PC-3 (cell line): ENCODE data around the gene CCBE1. TPM values are rescaled to one million over a fixed set of nuclear protein-coding genes. Genes with fewer than 3 reads are reported as not detected.

ENCODE experiments used
- ATAC-seq: fragments of 200-7000 bp; cut with Tn5 transposase; 2 replicates; pipeline ENCODE4 v1.9.1; 2020; ENCODE audit warnings: mild to moderate bottlenecking, moderate library complexity
- BruUV-seq: library from RNA; stranded (reverse); fragments of 400-500 nt; replicated peaks from 2 replicates; lab custom pipeline; 2021; lab: Mats Ljungman, UMichigan
- CTCF ChIA-PET: fragments of 300-600 bp; sonication (Branson Sonifier 250); formaldehyde crosslinking; loops from one replicate; lab custom pipeline; 2022; ENCODE audit warnings: antibody characterized with exemption; lab: Charles Lee
- POLR2A ChIA-PET: fragments of 300-600 bp; sonication (Branson Sonifier 250); formaldehyde crosslinking; loops from one replicate; lab custom pipeline; 2022; ENCODE audit warnings: antibody characterized with exemption; ENCODE audit not compliant: unreplicated experiment; lab: Charles Lee
- DNase-seq: peaks from one replicate; pipeline ENCODE4 v3.0.0-alpha.2; 2015
- H2AFZ ChIP-seq: fragments of 300-600 bp; sonication (generic); 2 replicates; pipeline ENCODE4 v1.6.0; 2016; ENCODE audit warnings: antibody characterized with exemption, low read length
- H3F3A ChIP-seq: fragments of 300-600 bp; sonication (generic); one replicate; pipeline ENCODE4 v1.6.0; 2017; ENCODE audit warnings: antibody characterized with exemption, low read length, control low read depth, mild to moderate bottlenecking; ENCODE audit not compliant: unreplicated experiment
- H3K27ac ChIP-seq: fragments of 300-600 bp; sonication (generic); 2 replicates; pipeline ENCODE4 v1.5.1; 2016; ENCODE audit warnings: mild to moderate bottlenecking, low read length
- H3K27me3 ChIP-seq: fragments of 300-600 bp; sonication (generic); 2 replicates; pipeline ENCODE4 v1.6.1; 2016; ENCODE audit warnings: low read length, mixed read lengths
- H3K36me3 ChIP-seq: fragments of 300-600 bp; sonication (generic); 2 replicates; pipeline ENCODE4 v1.6.1; 2016; ENCODE audit warnings: low read depth, mixed run types, low read length, mixed read lengths
- H3K4me1 ChIP-seq: fragments of 300-600 bp; sonication (generic); 2 replicates; pipeline ENCODE4 v1.5.1; 2016; ENCODE audit warnings: low read length; ENCODE audit not compliant: insufficient read depth
- H3K4me2 ChIP-seq: fragments of 300-600 bp; sonication (generic); 2 replicates; pipeline ENCODE4 v1.6.0; 2016; ENCODE audit warnings: low read length
- H3K4me3 ChIP-seq: fragments of 300-600 bp; sonication (generic); 2 replicates; pipeline ENCODE4 v1.5.1; 2016; ENCODE audit warnings: mild to moderate bottlenecking, low read length, mixed read lengths
- H3K79me2 ChIP-seq: fragments of 300-600 bp; sonication (generic); 2 replicates; pipeline ENCODE4 v1.6.1; 2017; ENCODE audit warnings: low read length, mixed read lengths
- H3K9ac ChIP-seq: fragments of 300-600 bp; sonication (generic); 2 replicates; pipeline ENCODE4 v1.6.0; 2016; ENCODE audit warnings: mild to moderate bottlenecking, low read length
- H3K9me2 ChIP-seq: fragments of 300-600 bp; sonication (generic); replicated peaks from 2 replicates; pipeline ENCODE4 v1.6.1; 2016; ENCODE audit warnings: mixed run types, low read length, mixed read lengths
- H3K9me3 ChIP-seq: fragments of 300-600 bp; sonication (generic); 2 replicates; pipeline ENCODE4 v1.6.1; 2016; ENCODE audit warnings: low read length, mixed read lengths
- H4K20me1 ChIP-seq: fragments of 300-600 bp; sonication (generic); 2 replicates; pipeline ENCODE4 v1.6.1; 2016; ENCODE audit warnings: low read length, mixed read lengths
- CTCF ChIP-seq: fragments of 300-600 bp; sonication (generic); conservative IDR thresholded peaks from 2 replicates; pipeline ENCODE4 v1.5.1; 2017; ENCODE audit warnings: antibody characterized with exemption, low read depth, mild to moderate bottlenecking, low read length
- EZH2 ChIP-seq: fragments of 300-600 bp; sonication (generic); IDR thresholded peaks from one replicate; pipeline ENCODE4 v1.6.1; 2017; ENCODE audit warnings: antibody characterized with exemption, mild to moderate bottlenecking, low read length; ENCODE audit not compliant: unreplicated experiment
- EZH2phosphoT487 ChIP-seq: fragments of 300-600 bp; sonication (generic); IDR thresholded peaks from 2 replicates; pipeline ENCODE4 v1.6.1; 2018; ENCODE audit warnings: mild to moderate bottlenecking, antibody characterized with exemption, low read length, borderline replicate concordance
- intact Hi-C: fragments of 100-400 bp; cut with micrococcal nuclease; formaldehyde crosslinking; loops from 2 replicates; pipeline ENCODE4 v1.9.0; 2023
- total RNA-seq: library from RNA; depleted of rRNA; stranded (reverse); fragments of >200 nt; gene quantifications from 2 replicates; pipeline ENCODE4 v1.2.3, GENCODE V29; 2014

CCBE1 gene
- total RNA-seq, 1 experiment from 2014 or later: 13.9 TPM

- Histone ChIP-seq H3K27ac (no peak overlapping the region), H4K20me1 (0 out of 2 replicates have a peak, but pooled peaks cover 5% of the 10 kb centered on the region), H3K4me2 (no peak overlapping the region), H3K4me3 (no peak overlapping the region), H3K9me2 (no peaks in the 10 kb centered on the region), H3F3A (no peaks in the 10 kb centered on the region), H3K9me3 (no peaks in the 10 kb centered on the region), H3K9ac (no peak overlapping the region), H3K79me2 (no peaks in the 10 kb centered on the region; the same call in 1 of the 2 replicates), H3K4me1 (peaks cover 9% of the 10 kb centered on the region; the same call in 1 of the 2 replicates), H3K27me3 (no peaks in the 10 kb centered on the region), H3K36me3 (no peaks in the 10 kb centered on the region), H2AFZ (no peak overlapping the region)
- intact Hi-C loops: no loop called here
- ChIA-PET CTCF (no interaction called here), POLR2A (no interaction called here)
- no peak for TF ChIP-seq EZH2
- no peak for TF ChIP-seq EZH2phosphoT487
- TF ChIP-seq CTCF: no peak
- DNase-seq: no peak
- ATAC-seq: no peak
- no TSS peak for BruUV-seq
Observed at GRCh38 chr18:59553273-59553870, 143.9 kb downstream of the CCBE1 start.

GRCh38 chr18:59551902-59552635, 145.2 kb downstream of the CCBE1 start:
- TF ChIP-seq CTCF (no peak), EZH2phosphoT487 (no peak), EZH2 (no peak)
- no peaks in the 10 kb centered on the region for H3K9me2 ChIP-seq
- H3K4me1 ChIP-seq: peaks cover 9% of the 10 kb centered on the region; the same call in 1 of the 2 replicates
- H3K4me3 ChIP-seq: no peak overlapping the region
- no peaks in the 10 kb centered on the region for H3K36me3 ChIP-seq
- H2AFZ ChIP-seq: no peak overlapping the region
- no peaks in the 10 kb centered on the region; the same call in 1 of the 2 replicates for H3K79me2 ChIP-seq
- no peak overlapping the region for H3K9ac ChIP-seq
- ATAC-seq (no peak), DNase-seq (no peak)
- H4K20me1 ChIP-seq: peaks cover 8% of the 10 kb centered on the region; the same call in 1 of the 2 replicates
- ChIA-PET POLR2A (no interaction called here), CTCF (no interaction called here)
- no peak overlapping the region for H3K4me2 ChIP-seq
- intact Hi-C loops: no loop called here
- BruUV-seq: no TSS peak
- H3K9me3 ChIP-seq: no peaks in the 10 kb centered on the region
- no peaks in the 10 kb centered on the region for H3K27me3 ChIP-seq
- no peaks in the 10 kb centered on the region for H3F3A ChIP-seq
- no peak overlapping the region for H3K27ac ChIP-seq

DNA sequence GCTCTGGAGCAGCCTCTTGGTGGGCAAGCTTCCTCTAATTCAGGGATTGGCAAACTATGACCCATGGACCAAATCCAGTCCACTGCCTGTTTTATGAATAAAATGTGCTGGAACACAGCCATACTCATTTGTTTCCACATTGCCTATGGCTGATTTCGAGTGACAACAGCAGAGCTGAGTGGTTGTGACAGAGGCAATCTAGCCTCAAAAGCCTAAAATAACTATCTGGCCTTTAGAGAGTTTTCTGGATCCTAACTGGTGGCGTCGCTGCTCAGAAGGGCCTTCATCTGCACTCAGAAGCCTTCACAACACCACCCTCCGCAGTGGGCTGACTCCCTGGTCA, 147.1 kb downstream of the CCBE1 start:
- intact Hi-C loops: no loop called here
- no peak overlapping the region for H2AFZ ChIP-seq
- POLR2A ChIA-PET: no interaction called here
- no peak overlapping the region for H3K9ac ChIP-seq
- ATAC-seq: no peak
- no peaks in the 10 kb centered on the region for H3F3A ChIP-seq
- no peaks in the 10 kb centered on the region for H3K27me3 ChIP-seq
- no peak for DNase-seq
- H3K36me3 ChIP-seq: no peaks in the 10 kb centered on the region
- H3K4me1 ChIP-seq: peaks cover 9% of the 10 kb centered on the region; the same call in 1 of the 2 replicates
- H3K4me3 ChIP-seq: no peak overlapping the region
- no peaks in the 10 kb centered on the region for H3K9me3 ChIP-seq
- no TSS peak for BruUV-seq
- no peaks in the 10 kb centered on the region for H3K9me2 ChIP-seq
- CTCF ChIA-PET: no interaction called here
- H4K20me1 ChIP-seq: peaks cover 8% of the 10 kb centered on the region; the same call in 1 of the 2 replicates
- TF ChIP-seq EZH2phosphoT487: no peak
- no peak for TF ChIP-seq CTCF
- TF ChIP-seq EZH2: no peak
- H3K27ac ChIP-seq: peak overlapping the region; percentile 28; the same call in 1 of the 2 replicates
- H3K79me2 ChIP-seq: no peaks in the 10 kb centered on the region
- peak overlapping the region; percentile 15; the same call in 1 of the 2 replicates for H3K4me2 ChIP-seq
